Neural progenitor cell (in vitro differentiated cells): ENCODE data around the gene TLCD3A.

Experiments
- CTCF ChIP-seq: fragments of 200-600 bp; sonication (generic); IDR thresholded peaks from 2 replicates; pipeline ENCODE4 v1.5.1; 2017; ENCODE audit warnings: antibody characterized with exemption, mild to moderate bottlenecking
- EZH2 ChIP-seq: fragments of 200-600 bp; sonication (generic); IDR thresholded peaks from 2 replicates; pipeline ENCODE4 v1.6.1; 2017; ENCODE audit warnings: antibody characterized with exemption, mild to moderate bottlenecking, moderate library complexity
- EZH2phosphoT487 ChIP-seq: fragments of 200-600 bp; sonication (generic); IDR thresholded peaks from 2 replicates; pipeline ENCODE4 v1.6.1; 2017; ENCODE audit warnings: antibody characterized with exemption

- TF ChIP-seq CTCF (no peak), EZH2phosphoT487 (no peak), EZH2 (no peak)
Measured at GRCh38 chr17:759964-760363, 27.6 kb downstream of the TLCD3A start.
